ENCODE measurements around the gene MEIS3.

The MEIS3 gene

DNA sequence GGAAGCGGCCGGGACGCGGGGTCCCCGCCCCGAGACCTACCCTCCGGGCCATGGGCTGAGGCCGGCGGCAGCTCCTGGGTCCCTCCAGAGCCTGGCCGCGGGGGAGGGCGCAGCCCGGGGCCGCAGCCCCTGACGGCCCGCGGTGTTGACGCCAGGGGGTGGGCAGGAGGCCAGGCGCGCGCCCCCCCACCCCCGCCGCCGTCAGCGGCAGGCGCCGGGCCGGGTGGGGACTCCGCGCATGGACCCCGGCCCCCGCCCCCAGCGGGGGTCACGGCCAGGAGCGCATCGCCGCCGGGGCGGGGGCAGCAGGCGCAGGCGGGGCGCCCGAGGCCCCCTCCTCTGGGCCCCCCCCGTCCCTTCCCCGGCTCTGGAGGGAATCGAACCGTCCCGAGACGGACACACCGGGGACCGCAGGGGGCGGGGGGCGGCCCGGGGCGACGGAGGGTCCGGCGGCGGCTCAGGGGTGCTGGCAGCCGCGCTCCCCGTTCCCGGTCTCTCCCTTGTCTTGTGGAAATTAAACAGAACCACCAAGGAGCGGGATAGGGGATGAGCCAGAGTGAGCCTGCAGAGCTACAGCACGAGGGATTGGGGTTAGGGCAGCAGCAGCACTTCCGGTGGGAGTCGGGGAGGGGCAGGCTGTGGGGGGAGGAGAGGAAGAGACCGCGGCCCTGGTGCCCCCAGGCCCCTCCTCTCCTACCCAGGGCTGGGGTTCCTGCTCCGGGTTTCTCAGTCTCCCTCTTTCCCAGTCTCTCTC, at the start of gene MEIS3:
Gene MEIS3, minus strand, starts transcription at position 498 of the 754 bp plus-strand sequence. Its CDS starts 446 bp downstream, at position 52.
- in situ Hi-C loops (cut with MboI; ENCODE audit: low sequenced_read_pairs), result no loop called here

DNA sequence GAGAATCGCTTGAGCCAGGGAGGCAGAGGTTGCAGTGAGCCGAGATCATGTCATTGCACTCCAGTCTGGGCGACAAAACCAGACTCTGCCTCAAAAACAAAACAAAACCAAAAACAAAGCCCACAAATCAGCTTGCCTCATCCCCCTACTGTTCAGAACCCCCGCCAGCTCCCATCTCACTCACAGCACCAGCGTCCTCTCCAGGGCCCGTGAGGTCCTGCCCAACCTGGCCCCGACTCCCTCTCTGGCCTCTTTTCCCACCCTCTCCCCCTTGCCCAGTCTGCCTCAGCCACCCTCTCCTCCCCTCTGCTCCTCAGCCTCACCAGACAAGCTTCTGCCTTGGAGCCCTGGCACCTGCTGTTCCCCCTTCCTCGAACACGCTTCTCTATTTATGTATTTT, 48.6 kb upstream of the MEIS3 start:
- in situ Hi-C loops (cut with MboI; ENCODE audit: low sequenced_read_pairs), result no loop called here

GRCh38 chr19:47465957-47466356, 46.6 kb upstream of the MEIS3 start:
- in situ Hi-C loops (cut with MboI; ENCODE audit: low sequenced_read_pairs), result no loop called here

DNA sequence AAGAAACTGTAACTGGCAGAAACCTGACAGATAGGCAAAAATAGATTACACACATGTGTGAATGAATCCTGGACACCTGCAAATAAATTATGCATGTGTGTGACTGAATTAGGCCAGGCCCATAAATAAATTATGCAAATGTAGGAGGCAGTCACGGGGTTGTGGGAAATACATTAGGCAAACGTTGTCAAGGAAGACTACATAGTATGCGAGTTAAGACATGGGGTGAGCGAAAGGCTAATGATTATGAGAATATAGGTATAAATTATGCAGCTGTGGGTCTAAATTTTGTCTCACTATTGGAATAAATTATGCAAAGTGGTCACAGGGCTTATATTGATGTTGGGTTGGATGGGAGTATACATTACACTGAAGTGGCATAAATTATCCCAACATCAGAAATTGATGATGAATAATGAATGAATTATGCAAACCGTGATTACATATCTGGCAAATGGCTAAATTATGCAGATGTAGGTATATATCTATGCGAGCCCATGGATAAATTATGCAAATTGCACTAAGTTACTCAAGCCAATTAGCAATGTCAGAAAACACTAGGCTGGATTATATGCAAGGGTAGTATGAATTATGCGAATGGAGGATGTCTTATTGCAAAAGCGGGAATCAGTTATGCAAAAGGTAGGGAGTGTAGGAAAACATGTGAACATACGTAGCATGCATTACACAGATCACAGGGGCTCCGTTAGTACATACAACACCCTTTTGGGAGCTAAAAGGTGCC, 45.5 kb upstream of the MEIS3 start:
- in situ Hi-C loops (cut with MboI; ENCODE audit: low sequenced_read_pairs), result no loop called here

GRCh38 chr19:47461876-47462275, 42.5 kb upstream of the MEIS3 start:
- in situ Hi-C loops (cut with MboI; ENCODE audit: low sequenced_read_pairs), result no loop called here

- in situ Hi-C loops (cut with MboI; ENCODE audit: low sequenced_read_pairs), result no loop called here
Measured at GRCh38 chr19:47459477-47459876, 40.1 kb upstream of the MEIS3 start.

DNA sequence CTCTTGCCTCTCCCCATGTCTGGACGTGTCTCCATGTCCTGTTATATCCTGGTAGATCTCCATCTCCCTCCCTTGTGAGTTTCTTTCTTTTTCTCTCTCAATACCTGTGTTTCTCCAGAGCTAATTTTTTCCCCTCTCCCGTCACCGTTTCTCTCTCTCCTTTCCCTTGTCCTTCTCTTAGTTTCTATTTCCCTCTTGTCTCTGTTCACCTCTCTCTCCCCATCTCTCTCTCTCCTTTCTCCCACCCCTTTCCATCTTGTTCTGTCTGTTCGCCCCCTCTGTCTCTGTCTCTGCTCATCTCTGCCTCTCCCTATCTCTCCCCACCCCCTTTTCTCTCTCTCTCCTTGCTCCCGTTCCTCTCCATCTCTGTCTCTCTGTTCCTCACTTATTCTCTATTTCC, 39.3 kb upstream of the MEIS3 start:
- in situ Hi-C loops (cut with MboI; ENCODE audit: low sequenced_read_pairs), result no loop called here

DNA sequence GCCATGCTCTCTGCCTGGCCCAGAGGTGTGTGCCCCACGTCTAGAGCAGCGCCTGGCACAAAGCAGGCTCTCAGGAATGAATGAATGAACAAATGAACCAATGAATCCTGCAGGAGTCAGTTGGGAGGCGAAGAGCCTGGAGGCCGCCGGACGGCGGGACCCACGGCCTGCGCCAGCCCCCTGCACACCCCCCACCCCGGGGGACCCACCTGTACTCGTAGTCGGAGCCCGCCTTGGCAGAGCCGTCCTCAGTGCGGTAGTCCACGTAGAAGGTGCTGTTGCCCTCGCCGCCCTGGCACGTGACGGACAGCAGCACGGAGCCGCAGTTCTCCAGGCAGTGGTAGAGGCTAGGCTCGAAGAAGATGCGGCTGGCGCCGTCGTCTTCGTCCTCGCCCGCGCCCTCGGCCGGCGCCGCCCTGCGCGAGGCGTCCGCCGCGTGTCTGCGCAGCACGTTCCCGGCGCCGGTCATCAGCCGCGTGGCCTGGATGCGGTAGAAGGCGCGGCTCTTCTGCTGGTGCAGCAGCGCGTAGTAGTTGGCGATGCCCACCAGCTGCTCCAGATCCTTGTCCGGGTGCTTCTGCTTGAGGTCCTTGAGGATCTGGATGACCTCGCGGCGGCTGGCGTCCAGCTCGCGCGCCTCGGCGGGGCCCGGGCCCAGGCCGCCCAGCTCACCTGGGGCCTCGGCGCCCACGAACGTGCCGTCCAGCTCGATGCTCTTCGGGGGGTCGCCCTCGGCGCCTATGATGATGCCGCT, 37.6 kb upstream of the MEIS3 start:
- in situ Hi-C loops (cut with MboI; ENCODE audit: low sequenced_read_pairs), result no loop called here

DNA sequence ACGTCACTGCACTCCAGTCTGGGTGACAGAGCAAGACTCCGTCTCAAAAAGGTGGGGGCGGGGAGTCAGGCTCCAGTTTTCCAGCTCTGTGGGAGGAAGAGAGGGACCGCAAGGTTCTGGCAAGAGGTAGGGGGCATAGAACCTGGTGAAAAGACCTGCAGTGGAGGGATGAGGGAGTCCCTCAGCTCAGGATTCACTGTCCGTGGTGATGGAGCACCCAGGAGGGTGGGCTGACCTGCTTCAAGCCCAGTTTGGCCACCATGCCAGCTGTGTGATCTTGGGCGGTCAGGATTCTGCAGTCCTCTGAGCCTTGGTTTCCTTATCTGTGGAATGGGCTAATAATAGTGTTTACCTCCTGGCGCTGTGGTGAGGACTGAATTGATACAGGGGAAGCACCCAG, 31.2 kb upstream of the MEIS3 start:
- in situ Hi-C loops (cut with MboI; ENCODE audit: low sequenced_read_pairs), result no loop called here

- in situ Hi-C loops (cut with MboI; ENCODE audit: low sequenced_read_pairs), result no loop called here
Measured at GRCh38 chr19:47448360-47448727, 29.0 kb upstream of the MEIS3 start.

DNA sequence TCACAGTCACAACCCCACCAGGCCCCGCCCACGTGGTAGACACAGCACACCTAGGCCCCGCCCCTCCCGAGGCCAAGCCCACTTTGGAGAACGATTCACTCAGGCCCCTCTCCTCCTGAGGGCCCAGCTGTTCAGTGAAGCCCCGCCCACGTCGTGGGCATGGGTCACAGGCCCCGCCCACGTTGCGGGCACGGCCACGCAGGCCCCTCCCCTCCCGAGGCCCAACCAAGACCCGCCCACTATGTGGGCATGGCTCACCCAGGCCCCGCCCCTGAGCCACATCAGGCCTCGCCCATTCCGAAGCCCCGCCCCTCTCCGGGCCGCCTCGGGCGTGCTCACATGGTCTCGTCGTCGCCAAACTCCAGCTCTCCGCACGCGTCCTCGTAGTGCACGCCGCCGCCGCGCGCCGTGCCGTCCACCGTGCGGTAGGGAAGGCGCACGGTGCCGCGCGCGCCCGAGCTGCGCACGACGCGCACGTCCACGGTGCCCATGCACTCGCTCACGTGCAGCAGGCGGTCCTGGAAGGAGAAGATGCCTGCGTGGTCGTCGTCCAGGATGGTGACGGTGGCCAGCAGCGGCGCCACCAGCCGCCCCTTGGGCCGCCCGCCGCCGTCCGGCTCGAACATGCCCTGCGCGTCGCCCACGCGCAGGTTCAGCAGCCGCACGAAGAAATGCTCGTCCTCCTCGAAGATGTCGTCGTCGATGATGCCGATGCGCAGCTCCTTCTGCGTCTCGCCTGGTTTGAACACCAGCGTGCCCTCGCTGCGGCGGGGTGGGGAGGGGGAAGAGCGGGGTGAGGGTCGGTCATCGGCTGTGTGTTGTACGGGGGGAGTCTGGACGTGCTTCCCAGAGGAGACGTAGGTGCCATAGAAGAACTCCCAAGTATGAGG, 28.4 kb upstream of the MEIS3 start:
- in situ Hi-C loops (cut with MboI; ENCODE audit: low sequenced_read_pairs), result no loop called here

- in situ Hi-C loops (cut with MboI; ENCODE audit: low sequenced_read_pairs), result no loop called here
Measured at GRCh38 chr19:47446534-47447469, 27.5 kb upstream of the MEIS3 start.

- in situ Hi-C loops (cut with MboI; ENCODE audit: low sequenced_read_pairs), result no loop called here
Measured at GRCh38 chr19:47445937-47446402, 26.6 kb upstream of the MEIS3 start.

DNA sequence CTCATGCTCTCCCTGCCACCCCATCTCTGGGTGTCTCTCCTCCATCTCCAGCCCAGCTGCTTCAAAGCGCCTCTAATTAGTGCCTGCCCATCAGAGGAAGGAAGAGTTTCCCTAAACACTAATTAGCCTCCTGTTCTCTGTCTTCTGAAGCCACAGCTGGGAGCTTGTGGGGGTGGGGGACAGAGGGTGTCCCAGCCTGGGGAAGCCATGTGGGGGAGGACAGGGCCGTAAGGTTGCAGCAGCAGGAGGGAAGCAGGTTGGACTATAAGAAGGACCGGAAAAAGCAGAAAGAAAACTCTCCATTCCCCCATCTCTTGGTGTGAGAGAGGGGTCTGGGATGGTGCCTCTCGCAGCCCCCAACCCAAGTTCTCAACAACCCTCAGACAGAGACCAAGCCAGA, 26.2 kb upstream of the MEIS3 start:
- in situ Hi-C loops (cut with MboI; ENCODE audit: low sequenced_read_pairs), result no loop called here

DNA sequence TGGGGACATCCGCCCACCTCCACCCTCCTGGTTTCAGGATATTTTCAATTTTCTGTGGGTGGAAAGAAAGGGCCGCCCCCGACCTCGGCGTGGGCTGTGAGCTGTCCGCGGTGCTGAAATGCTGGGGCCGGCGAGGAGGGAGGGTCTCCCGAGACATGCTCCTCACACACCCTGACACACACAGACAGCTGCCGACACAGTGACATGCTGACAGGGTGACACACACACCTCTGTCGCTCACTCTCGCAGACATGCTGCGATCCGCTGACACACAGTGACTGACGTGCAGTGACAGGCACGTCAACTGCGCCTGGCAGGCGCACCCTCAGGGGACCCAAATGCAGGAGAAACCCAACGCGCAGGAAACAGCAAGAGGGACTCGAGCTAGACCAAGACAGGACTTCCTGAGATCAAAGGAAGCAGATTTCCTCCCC, 25.1 kb upstream of the MEIS3 start:
- in situ Hi-C loops (cut with MboI; ENCODE audit: low sequenced_read_pairs), result no loop called here

GRCh38 chr19:47443331-47443730, 24.0 kb upstream of the MEIS3 start:
- in situ Hi-C loops (cut with MboI; ENCODE audit: low sequenced_read_pairs), result no loop called here

DNA sequence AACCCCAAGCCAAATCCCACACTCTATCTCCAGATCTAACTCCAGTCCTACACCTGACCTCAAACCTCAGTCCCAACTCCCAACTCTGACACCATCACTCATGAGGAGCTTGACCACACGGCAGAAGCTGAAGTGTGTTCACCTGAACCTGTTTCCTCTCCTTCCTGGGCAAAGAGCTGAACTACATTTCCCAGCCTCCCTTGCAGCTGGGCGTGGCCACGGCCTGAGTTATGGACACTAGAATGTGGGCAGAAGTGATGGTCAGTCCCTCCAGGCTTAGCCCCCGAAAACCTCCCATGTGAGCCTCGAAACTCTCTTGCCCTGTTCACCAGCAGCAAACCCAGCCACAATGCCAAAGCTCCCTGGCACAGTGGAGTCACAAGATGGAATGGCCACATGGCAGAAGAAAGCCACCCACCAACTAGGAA, 19.5 kb upstream of the MEIS3 start:
- in situ Hi-C loops (cut with MboI; ENCODE audit: low sequenced_read_pairs), result loop anchor here (10.0 kb wide), 1 partner anchor 266 kb away; no protein-coding TSS in a partner anchor

DNA sequence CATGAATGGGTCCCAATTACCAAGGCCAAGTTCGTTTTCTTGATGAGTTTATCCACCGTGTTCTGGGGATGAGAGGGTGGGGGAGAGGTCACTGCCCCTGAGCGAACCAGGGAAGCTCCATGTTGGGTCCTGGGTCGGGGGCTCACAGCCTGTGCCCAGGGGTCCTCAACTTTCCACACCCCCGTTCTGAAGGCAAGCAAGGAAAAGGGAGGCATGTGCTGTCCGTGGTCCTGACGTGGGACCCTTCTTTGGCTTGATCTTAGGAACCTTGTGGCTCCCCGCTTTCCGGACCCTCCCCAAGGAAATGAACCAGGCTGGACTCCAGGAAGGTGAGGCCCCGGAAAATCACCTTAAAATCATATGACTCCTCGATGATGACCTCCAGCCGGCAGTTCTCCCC, 18.2 kb upstream of the MEIS3 start:
- in situ Hi-C loops (cut with MboI; ENCODE audit: low sequenced_read_pairs), result loop anchor here (10.0 kb wide), 1 partner anchor 267 kb away; no protein-coding TSS in a partner anchor

DNA sequence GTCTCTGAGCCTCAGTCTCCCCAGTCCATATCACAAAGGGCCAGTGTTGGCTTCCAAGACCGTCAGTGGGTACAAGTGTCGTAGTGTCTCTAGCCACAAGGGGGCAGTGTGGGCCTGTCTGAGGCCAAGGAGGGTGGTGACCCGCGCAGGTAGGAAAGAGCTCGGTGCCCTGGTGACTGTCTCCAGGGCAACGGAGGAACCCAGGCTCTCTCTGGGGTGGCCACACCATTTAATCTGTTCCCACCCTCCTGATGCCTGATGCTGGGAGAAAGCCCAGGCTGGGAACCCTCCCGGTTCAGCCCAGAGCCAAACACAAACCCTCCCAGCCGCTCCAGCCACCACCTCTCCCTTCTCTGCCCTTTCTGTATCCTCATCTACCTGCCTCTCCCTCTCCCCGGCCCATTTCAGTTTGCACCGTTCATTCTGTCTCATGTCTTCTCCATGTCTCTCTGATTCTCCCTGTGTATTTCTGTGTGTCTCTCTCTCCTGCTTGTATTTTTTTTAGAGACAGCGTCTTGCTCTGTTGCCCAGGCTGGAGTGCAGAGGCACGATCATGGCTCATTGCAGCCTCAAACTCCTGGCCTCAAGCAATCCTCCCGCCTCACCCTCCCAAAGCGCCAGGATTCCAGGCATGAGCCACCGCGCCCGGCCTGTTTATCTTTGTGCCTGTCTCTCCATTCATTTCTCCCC, 17.5 kb upstream of the MEIS3 start:
- in situ Hi-C loops (cut with MboI; ENCODE audit: low sequenced_read_pairs), result loop anchor here (10.0 kb wide), 1 partner anchor 268 kb away; no protein-coding TSS in a partner anchor
